Pons (tissue), 1 donor: ENCODE data around the gene CCDC167.

Experiments used
- DNase-seq: peaks from one replicate; pipeline ENCODE4 v3.0.0-alpha.2; 2016; ENCODE audit warnings: low spot score

The CCDC167 gene

DNA sequence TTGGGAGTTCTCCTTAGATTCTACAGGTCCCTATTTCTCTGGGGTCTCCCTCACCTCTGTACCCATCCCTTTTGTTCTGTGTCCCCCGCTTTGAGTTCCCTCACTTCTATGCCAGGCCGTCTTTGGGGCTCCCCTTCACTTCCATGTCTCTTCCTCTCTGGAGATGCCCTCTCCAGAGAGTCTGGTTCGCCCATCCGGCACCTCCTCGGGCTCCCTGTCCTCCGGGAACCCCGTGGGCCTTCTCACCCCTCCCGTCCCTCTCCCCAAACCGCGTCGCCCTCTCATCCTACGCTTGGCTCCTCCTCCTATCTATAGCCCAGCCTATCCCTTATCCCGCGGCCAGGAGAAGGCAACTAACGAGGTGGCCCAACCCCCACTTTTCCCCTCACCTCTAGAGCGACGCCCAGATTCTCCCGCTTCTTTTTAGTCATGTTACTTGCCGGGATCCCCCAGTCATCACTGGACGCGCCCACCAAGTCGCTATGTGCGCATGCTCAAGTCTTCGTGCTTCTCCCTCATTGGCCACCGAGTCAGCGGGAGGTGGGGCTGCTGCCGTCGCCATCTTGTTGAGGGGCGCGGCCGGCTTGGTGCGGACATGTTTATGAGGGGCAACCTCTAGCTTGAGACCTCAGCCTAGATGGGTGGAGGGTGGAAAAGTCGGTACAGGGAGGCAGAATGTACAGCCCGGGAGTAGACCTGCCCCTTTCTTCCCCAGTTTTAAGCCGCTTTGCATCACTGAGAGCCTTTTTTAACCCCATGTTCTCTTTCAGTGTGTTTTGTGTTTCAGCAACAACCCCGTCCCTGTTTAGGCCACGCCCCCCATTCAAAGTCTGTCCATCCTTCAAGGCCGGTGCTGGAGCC lies at the start of gene CCDC167:
CCDC167 (minus strand) TSS at position 461 of the 861 bp plus-strand sequence; CDS start at position 431, 30 bp downstream.
- DNase-seq: peak; percentile 93

DNA sequence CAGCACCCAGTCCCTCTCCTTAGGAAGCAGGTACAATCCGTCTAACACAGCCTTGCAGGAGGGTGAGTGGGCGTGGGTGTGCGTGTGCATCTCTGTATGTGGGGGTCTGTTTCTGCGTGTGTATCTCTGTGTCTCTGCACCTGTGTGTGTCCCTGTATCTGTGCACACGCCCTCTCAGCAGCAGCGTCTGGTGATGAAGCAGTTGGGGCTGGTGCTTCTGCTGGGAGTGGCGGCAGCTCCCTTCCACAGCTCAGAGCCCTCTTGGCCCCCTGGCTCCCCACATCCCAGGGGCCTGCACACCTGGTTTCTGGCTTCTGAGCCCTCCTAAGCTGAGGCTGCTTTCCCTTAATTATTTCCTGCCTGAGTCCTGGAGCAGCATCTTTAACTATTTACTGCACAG lies 49.5 kb upstream of the CCDC167 start:
- no peak for DNase-seq

- no peak for DNase-seq
These were observed 48.5 kb upstream of the CCDC167 start for GRCh38 chr6:37548067-37548674.

DNA sequence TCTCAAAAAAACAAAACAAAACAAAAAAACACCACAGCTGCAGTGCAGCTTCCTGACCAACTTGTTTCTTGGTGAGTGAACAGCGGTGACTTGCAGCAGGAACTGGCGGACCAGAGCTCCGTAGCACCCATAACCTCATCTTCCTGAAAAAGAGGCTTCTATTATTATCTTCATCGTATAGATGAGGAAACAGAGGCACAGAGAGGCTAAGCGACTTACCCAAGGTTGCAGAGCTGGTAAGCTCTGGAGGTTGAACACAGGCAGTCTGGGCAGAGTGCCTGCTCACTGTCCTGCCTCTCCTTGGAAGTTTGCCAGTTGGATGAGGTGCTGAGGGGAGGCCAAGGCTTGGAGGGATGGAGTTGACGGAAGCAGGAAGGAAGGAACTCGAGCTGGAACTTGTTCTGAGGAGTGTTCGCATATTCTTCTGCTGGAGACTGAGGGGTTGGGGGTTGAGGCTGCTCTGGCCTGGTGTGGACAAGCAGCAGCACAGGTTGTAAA lies 47.9 kb upstream of the CCDC167 start:
- DNase-seq: peak; percentile 31

GRCh38 chr6:37546141-37546871 lies 46.6 kb upstream of the CCDC167 start:
- DNase-seq: no peak

DNA sequence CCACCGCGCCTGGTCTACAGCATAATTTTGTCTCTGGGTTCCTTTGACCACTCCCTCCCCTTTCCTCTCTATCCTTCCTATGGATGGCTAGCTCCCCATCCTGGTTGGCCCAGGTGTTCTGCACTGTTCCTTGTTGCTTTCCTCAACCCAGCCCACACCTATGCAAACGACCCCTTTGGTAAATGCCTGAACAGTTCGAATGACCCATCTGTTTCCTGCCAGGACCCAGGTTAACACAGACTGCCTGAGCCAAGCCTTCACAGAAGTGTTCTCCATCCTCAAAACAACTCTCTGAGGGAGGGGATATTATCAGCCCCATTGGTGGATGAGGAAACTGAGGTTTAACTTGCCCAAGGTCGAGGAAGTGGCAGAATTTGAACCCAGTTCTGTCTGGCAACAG lies 44.8 kb upstream of the CCDC167 start:
- no peak for DNase-seq

DNA sequence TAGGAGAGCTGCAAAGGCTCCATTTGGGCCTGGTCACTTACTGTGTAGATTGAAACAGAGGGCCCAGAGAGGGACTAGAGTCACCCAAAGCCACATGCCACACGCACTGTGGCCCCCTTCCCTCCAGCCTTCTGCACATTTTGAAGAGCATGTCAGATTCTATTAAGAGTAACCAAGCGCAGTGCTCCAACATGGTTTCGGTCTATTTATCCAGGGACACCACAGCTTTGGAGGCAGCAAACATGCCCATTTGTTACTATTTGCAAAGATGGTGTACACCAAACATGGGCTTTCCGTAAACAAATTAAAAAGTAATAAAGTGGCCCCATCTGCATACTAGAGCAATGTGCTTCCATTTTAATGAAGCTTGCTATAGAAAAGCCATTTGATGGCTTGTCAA lies 43.7 kb upstream of the CCDC167 start:
- no peak for DNase-seq

- DNase-seq: no peak
These were observed 41.7 kb upstream of the CCDC167 start for GRCh38 chr6:37541346-37541745.

- no peak for DNase-seq
These were observed 40.7 kb upstream of the CCDC167 start for GRCh38 chr6:37540390-37540789.

DNA sequence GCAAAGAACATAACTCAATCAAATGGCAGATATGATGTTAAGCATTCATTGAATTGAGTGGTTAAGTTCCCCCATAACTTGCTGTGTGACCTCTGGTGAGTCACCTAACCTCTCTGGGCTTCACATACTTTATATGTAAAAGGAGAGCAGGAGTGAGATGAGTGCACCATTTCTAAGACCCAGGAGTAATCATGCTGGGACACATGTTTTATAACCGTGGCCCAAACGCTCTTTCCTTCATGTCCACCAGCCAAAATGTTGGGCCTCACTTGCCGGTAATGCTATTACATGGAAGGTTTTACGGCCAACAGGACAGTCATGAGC lies 40.3 kb upstream of the CCDC167 start:
- no peak for DNase-seq

GRCh38 chr6:37539171-37540028 lies 39.7 kb upstream of the CCDC167 start:
- no peak for DNase-seq

GRCh38 chr6:37538107-37538506 lies 38.4 kb upstream of the CCDC167 start:
- DNase-seq: no peak

DNA sequence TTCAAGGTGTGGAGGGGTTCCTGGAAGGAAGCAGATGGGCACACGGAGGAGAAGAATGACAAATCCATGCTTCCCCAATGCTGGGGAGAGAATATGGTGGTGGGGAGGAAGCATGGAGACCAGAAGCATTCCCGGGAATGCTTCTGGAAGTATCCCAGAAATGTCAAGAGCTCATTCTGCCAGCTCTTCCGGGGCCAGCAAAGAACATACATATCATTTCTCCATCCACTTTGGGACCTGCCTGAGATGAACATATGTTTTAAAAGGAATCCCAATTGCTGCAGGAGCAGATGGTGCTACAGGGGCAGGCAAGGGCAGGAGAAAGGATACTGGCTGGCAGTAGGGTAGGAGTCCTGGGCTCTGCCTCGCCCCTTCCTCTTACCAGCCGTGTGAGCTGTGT lies 37.9 kb upstream of the CCDC167 start:
- DNase-seq: no peak

DNA sequence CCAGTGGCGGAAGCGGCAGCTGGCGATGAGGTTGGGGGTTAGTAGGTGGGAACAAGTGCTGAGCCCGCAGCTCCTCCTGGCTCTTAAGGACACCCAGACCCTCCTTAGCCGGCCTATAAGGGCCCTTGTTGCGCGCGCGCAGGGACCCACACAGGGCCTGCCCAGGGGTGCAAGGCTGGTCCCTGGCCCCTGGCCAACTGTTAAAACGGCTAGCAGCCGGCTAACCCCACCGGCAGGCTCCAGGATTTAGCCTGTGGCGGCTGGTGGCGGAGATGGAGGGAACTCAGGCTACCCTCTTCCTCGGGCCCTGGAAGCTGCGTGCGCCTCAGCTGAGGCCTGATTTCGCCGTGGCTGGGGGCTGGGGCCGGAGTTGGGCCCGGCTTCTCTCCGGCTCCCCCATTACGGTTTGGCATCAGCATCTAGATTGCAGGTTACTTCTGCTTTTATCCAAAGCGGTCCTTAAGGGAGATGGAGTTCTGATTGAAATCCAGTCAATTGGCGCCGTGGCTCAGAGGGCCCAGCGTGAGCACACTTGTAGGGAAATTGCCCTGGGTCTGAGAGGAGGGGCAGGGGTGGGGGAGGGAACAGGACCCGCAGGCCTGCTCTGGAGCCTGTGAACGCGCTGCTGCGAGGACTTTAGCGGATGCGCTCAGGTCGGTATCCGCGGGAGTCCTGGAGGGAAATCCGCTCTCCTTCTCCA lies 36.9 kb upstream of the CCDC167 start:
- no peak for DNase-seq

DNA sequence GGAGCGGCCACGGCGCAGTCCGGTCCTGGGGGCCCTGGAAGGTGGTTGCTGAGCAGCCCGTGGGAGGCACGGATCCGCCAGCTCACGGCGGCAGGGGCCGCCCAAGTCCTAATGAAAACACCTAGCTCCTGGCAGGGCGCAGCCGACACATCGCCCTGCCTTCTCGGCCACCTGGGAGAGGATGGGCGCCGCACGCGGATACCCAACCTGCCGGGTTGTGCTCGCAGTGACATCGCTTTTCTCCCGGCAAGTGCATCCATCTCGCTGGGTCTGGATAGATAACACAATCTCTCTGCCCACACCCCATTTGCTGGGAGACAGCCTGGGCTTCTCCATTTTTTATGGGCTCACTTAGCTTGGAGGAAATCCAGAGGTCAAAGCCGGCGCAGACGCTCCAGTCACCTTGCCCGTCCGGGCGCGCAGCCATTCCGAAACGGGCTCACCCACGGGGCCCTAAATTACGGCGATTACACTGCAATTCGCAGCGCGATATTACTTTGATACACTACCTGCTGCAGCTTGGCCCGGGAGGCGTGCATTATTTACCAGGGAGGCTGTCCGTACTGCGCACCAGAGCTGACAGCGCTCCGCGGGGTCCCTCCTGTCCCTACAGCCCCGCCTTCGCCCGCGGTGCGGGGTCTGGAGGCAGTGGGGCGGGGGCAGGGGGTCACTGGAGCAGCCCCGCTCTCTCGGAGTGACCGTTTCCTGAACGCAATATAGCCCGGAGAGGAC lies 36.2 kb upstream of the CCDC167 start:
- DNase-seq: no peak

DNA sequence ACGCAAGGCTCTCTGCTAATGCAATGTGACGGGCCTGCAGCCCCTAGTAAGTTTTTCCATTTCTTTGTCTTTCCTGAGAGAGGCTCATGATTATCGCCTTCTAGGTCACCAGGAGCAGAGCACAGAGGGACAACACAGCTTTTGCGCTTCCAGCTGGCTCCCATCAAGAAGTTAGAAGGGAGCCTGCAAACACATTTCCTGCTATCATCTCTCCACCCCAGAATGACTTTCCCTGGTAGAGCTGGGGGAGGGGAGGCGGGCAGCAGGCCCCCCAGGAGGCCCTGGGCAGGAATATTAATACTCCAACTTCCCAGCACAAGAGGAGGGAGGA lies 35.7 kb upstream of the CCDC167 start:
- DNase-seq: no peak

DNA sequence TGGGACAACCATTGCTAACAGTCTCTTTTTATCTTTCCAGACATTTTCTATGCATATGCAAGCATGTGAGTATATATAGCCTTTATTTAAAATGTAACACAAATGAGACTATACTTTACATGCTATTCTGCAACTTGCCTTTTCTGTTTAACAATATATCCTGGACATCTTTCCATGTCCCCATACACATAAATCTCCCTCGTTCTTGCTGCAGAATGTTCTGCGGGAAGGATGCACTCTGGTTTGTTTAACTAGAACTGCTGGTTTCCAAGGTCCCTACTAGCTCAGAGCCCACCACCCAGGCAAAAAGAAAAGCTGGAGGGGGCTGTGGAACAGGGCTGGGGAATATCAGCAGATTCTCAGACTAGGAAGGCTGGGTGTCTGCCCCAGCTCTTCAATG lies 35.2 kb upstream of the CCDC167 start:
- no peak for DNase-seq

- DNase-seq: no peak
These were observed 32.4 kb upstream of the CCDC167 start for GRCh38 chr6:37532122-37532521.

- DNase-seq: no peak
These were observed 31.8 kb upstream of the CCDC167 start for GRCh38 chr6:37531437-37532036.

DNA sequence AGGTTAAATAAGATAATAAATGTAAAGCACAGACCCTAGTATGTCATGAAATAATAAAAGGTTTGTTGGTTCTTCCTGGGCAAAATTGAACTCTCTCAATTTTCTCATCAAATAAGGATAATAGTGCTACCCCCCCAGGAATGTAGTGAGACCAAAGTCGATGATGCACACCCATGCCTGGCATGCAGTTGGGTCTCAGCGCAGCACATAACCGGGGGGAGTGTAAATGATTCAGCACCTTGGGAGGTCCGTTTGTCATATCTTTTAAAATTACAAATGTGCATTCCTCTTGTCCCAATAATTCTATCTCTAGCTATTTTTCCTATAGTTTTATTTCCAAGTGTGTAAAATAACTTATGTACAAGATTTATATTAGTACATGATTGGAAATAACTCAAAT lies 31.3 kb upstream of the CCDC167 start:
- no peak for DNase-seq
